Activated naive CD8-positive, alpha-beta T cell treated with anti-CD3 and anti-CD28 coated beads, Interleukin-2, amount 10 ng/mL, durations not matched to agents 7 days and 5 days (primary cell): ENCODE measurements around the gene CD14. TPM values are rescaled to one million over a fixed set of nuclear protein-coding genes. Genes with fewer than 3 reads are reported as not detected.
"Not testable (repeated sequence)": the region's sequence is repeated elsewhere in the genome, so short reads cannot be mapped to it uniquely, and the experiment has no call there.

Experiments used
- ATAC-seq: fragments of 150-1000 bp; cut with Tn5 transposase; one replicate; pipeline ENCODE4 v1.10.0; 2021; ENCODE audit warnings: low read depth, moderate library complexity
- POLR2A ChIA-PET: fragments of 350-600 bp; sonication (Branson Sonifier 250); formaldehyde crosslinking; loops from one replicate; lab custom pipeline; 2021; ENCODE audit warnings: antibody characterized with exemption; lab: Charles Lee
- DNase-seq: peaks from one replicate; pipeline ENCODE4 v3.0.0; 2021
- H3K27ac Mint-ChIP-seq: one replicate; pipeline ENCODE4 v1.8.0; 2022; ENCODE audit warnings: mild to moderate bottlenecking, mixed read lengths
- H3K27me3 Mint-ChIP-seq: one replicate; pipeline ENCODE4 v1.8.0; 2022; ENCODE audit warnings: mild to moderate bottlenecking, moderate library complexity, mixed read lengths
- H3K36me3 Mint-ChIP-seq: one replicate; pipeline ENCODE4 v1.8.0; 2021; ENCODE audit warnings: mild to moderate bottlenecking, mixed read lengths
- H3K4me1 Mint-ChIP-seq: one replicate; pipeline ENCODE4 v1.8.0; 2021; ENCODE audit warnings: mixed read lengths
- H3K4me3 Mint-ChIP-seq: one replicate; pipeline ENCODE4 v1.8.0; 2022; ENCODE audit warnings: mild to moderate bottlenecking, moderate library complexity, mixed read lengths
- H3K9me3 Mint-ChIP-seq: one replicate; pipeline ENCODE4 v1.8.0; 2021; ENCODE audit warnings: mixed read lengths
- total RNA-seq, 2 experiments: library from RNA; stranded (reverse); gene quantifications; one replicate each; pipeline ENCODE4 v1.2.3, GENCODE V29; 2021

CD14 gene
- total RNA-seq, 2 experiments from 2014 or later: 3.5 to 4.1 TPM

- Mint-ChIP-seq H3K9me3 (no peaks in the 10 kb centered on the region), H3K4me3 (no peak overlapping the region), H3K27ac (no peak overlapping the region), H3K4me1 (peaks cover 4% of the 10 kb centered on the region), H3K36me3 (no peaks in the 10 kb centered on the region), H3K27me3 (peaks cover 25% of the 10 kb centered on the region)
- ATAC-seq: no peak
- no peak for DNase-seq
- POLR2A ChIA-PET: no interaction called here
These were observed 27.1 kb downstream of the CD14 start for GRCh38 chr5:140605879-140606278.

- POLR2A ChIA-PET: no interaction called here
These were observed 29.2 kb downstream of the CD14 start for GRCh38 chr5:140603734-140604133.

GRCh38 chr5:140603446-140603698 is 29.6 kb downstream of the CD14 start:
- H3K4me1 Mint-ChIP-seq, ATAC-seq, DNase-seq, H3K27ac Mint-ChIP-seq, H3K9me3 Mint-ChIP-seq, POLR2A ChIA-PET, H3K36me3 Mint-ChIP-seq, H3K4me3 Mint-ChIP-seq: not testable (repeated sequence)
- H3K27me3 Mint-ChIP-seq: peaks cover 13% of the 10 kb centered on the region

More at GRCh38 chr5:140603734-140604133, 29.2 kb downstream of the CD14 start:
- no peaks in the 10 kb centered on the region for H3K36me3 Mint-ChIP-seq
- no peaks in the 10 kb centered on the region for H3K9me3 Mint-ChIP-seq
- H3K4me1 Mint-ChIP-seq: no peaks in the 10 kb centered on the region
- no peak overlapping the region for H3K4me3 Mint-ChIP-seq
- peaks cover 14% of the 10 kb centered on the region for H3K27me3 Mint-ChIP-seq
- no peak for ATAC-seq
- DNase-seq: no peak
- H3K27ac Mint-ChIP-seq: no peak overlapping the region

- H3K4me1 Mint-ChIP-seq: no peaks in the 10 kb centered on the region
- no peak for ATAC-seq
- no peak for DNase-seq
- no peak overlapping the region for H3K27ac Mint-ChIP-seq
- H3K36me3 Mint-ChIP-seq: no peaks in the 10 kb centered on the region
- H3K4me3 Mint-ChIP-seq: no peak overlapping the region
- POLR2A ChIA-PET: no interaction called here
- H3K27me3 Mint-ChIP-seq: peaks cover 12% of the 10 kb centered on the region
- no peaks in the 10 kb centered on the region for H3K9me3 Mint-ChIP-seq
These were observed 30.8 kb downstream of the CD14 start for GRCh38 chr5:140602147-140602546.

- no peak overlapping the region for H3K4me3 Mint-ChIP-seq
- H3K36me3 Mint-ChIP-seq: no peaks in the 10 kb centered on the region
- H3K9me3 Mint-ChIP-seq: no peaks in the 10 kb centered on the region
- DNase-seq: no peak
- H3K27ac Mint-ChIP-seq: no peak overlapping the region
- H3K4me1 Mint-ChIP-seq: no peaks in the 10 kb centered on the region
- POLR2A ChIA-PET: no interaction called here
- H3K27me3 Mint-ChIP-seq: peaks cover 10% of the 10 kb centered on the region
- no peak for ATAC-seq
These were observed 32.9 kb downstream of the CD14 start for GRCh38 chr5:140600096-140600495.

GRCh38 chr5:140598836-140599235 is 34.1 kb downstream of the CD14 start:
- ATAC-seq (no peak), DNase-seq (no peak)
- H3K36me3 Mint-ChIP-seq: no peaks in the 10 kb centered on the region
- no peak overlapping the region for H3K4me3 Mint-ChIP-seq
- no peaks in the 10 kb centered on the region for H3K9me3 Mint-ChIP-seq
- H3K4me1 Mint-ChIP-seq: no peaks in the 10 kb centered on the region
- POLR2A ChIA-PET: no interaction called here
- H3K27ac Mint-ChIP-seq: no peak overlapping the region
- H3K27me3 Mint-ChIP-seq: peaks cover 5% of the 10 kb centered on the region

GRCh38 chr5:140596321-140596741 is 36.6 kb downstream of the CD14 start:
- H3K4me3 Mint-ChIP-seq: no peak overlapping the region
- DNase-seq (no peak), ATAC-seq (no peak)
- no peaks in the 10 kb centered on the region for H3K9me3 Mint-ChIP-seq
- peaks cover 5% of the 10 kb centered on the region for H3K27me3 Mint-ChIP-seq
- H3K4me1 Mint-ChIP-seq: no peaks in the 10 kb centered on the region
- no peaks in the 10 kb centered on the region for H3K36me3 Mint-ChIP-seq
- POLR2A ChIA-PET: no interaction called here
- H3K27ac Mint-ChIP-seq: no peak overlapping the region

GRCh38 chr5:140595538-140596300 is 37.3 kb downstream of the CD14 start:
- Mint-ChIP-seq H3K36me3 (no peaks in the 10 kb centered on the region), H3K4me3 (no peak overlapping the region), H3K4me1 (no peaks in the 10 kb centered on the region), H3K27ac (no peak overlapping the region), H3K27me3 (peaks cover 5% of the 10 kb centered on the region), H3K9me3 (no peaks in the 10 kb centered on the region)
- DNase-seq (no peak), ATAC-seq (no peak)
- POLR2A ChIA-PET: no interaction called here

GRCh38 chr5:140594169-140594568 is 38.8 kb downstream of the CD14 start:
- no peaks in the 10 kb centered on the region for H3K36me3 Mint-ChIP-seq
- no peaks in the 10 kb centered on the region for H3K4me1 Mint-ChIP-seq
- peaks cover 5% of the 10 kb centered on the region for H3K27me3 Mint-ChIP-seq
- DNase-seq: no peak
- H3K27ac Mint-ChIP-seq: no peak overlapping the region
- ATAC-seq: no peak
- H3K9me3 Mint-ChIP-seq: no peaks in the 10 kb centered on the region
- POLR2A ChIA-PET: no interaction called here
- no peak overlapping the region for H3K4me3 Mint-ChIP-seq

- POLR2A ChIA-PET, H3K27me3 Mint-ChIP-seq, H3K4me3 Mint-ChIP-seq, H3K36me3 Mint-ChIP-seq, DNase-seq, H3K27ac Mint-ChIP-seq, ATAC-seq, H3K9me3 Mint-ChIP-seq, H3K4me1 Mint-ChIP-seq: not testable (repeated sequence)
These were observed 39.9 kb downstream of the CD14 start for GRCh38 chr5:140593070-140593469.

- POLR2A ChIA-PET: no interaction called here
- no peaks in the 10 kb centered on the region for H3K36me3 Mint-ChIP-seq
These were observed 41.1 kb downstream of the CD14 start for GRCh38 chr5:140591747-140592372.

GRCh38 chr5:140590861-140591260 is 42.1 kb downstream of the CD14 start:
- ATAC-seq: no peak
- H3K4me3 Mint-ChIP-seq: no peak overlapping the region
- H3K4me1 Mint-ChIP-seq: no peaks in the 10 kb centered on the region
- H3K27me3 Mint-ChIP-seq: peaks cover 16% of the 10 kb centered on the region
- H3K9me3 Mint-ChIP-seq: no peaks in the 10 kb centered on the region
- H3K27ac Mint-ChIP-seq: no peak overlapping the region
- POLR2A ChIA-PET: no interaction called here
- DNase-seq: no peak
- no peaks in the 10 kb centered on the region for H3K36me3 Mint-ChIP-seq

More at GRCh38 chr5:140591747-140592372, 41.1 kb downstream of the CD14 start:
- no peaks in the 10 kb centered on the region for H3K9me3 Mint-ChIP-seq
- H3K4me3 Mint-ChIP-seq: no peak overlapping the region
- ATAC-seq: no peak
- no peak for DNase-seq
- no peaks in the 10 kb centered on the region for H3K4me1 Mint-ChIP-seq
- peaks cover 8% of the 10 kb centered on the region for H3K27me3 Mint-ChIP-seq
- H3K27ac Mint-ChIP-seq: no peak overlapping the region

GRCh38 chr5:140588311-140589070 is 44.5 kb downstream of the CD14 start:
- Mint-ChIP-seq H3K4me3 (no peak overlapping the region), H3K9me3 (peaks cover under 1% of the 10 kb centered on the region), H3K36me3 (no peaks in the 10 kb centered on the region), H3K27me3 (peaks cover 14% of the 10 kb centered on the region), H3K4me1 (no peaks in the 10 kb centered on the region), H3K27ac (no peak overlapping the region)
- DNase-seq: no peak
- POLR2A ChIA-PET: no interaction called here
- no peak for ATAC-seq

- no peak for ATAC-seq
- no peak overlapping the region for H3K27ac Mint-ChIP-seq
- peaks cover 16% of the 10 kb centered on the region for H3K27me3 Mint-ChIP-seq
- no peaks in the 10 kb centered on the region for H3K36me3 Mint-ChIP-seq
- peaks cover 2% of the 10 kb centered on the region for H3K9me3 Mint-ChIP-seq
- H3K4me3 Mint-ChIP-seq: no peak overlapping the region
- no peaks in the 10 kb centered on the region for H3K4me1 Mint-ChIP-seq
- no peak for DNase-seq
- POLR2A ChIA-PET: no interaction called here
These were observed 45.5 kb downstream of the CD14 start for GRCh38 chr5:140587495-140587894.
